Skeletal muscle tissue (tissue), 4 donors: Measurements from ENCODE around the gene ATP9B. TPM values are rescaled to one million over a fixed set of nuclear protein-coding genes. Genes with fewer than 3 reads are reported as not detected.

Experiments
- H3K27ac ChIP-seq: one replicate; pipeline ENCODE4 v1.7.0; 2013; ENCODE audit warnings: mild to moderate bottlenecking, low read depth, low read length, inconsistent platforms
- H3K27me3 ChIP-seq, 3 donors: one replicate each; pipeline ENCODE4 v1.7.0; 2013; ENCODE audit warnings: low read length in 3 of 3; ENCODE audit not compliant: control insufficient read depth in 3 of 3, insufficient read depth in 3 of 3
- H3K36me3 ChIP-seq, 3 donors: one replicate each; pipeline ENCODE4 v1.7.0; 2013; ENCODE audit warnings: low read length in 3 of 3; ENCODE audit not compliant: control insufficient read depth in 3 of 3, insufficient read depth in 3 of 3
- H3K4me1 ChIP-seq, 3 donors: one replicate each; pipeline ENCODE4 v1.7.0; 2013; ENCODE audit warnings: low read length in 3 of 3, mild to moderate bottlenecking in 3 of 3; ENCODE audit not compliant: control insufficient read depth in 3 of 3, insufficient read depth in 3 of 3
- H3K4me3 ChIP-seq, 3 donors: one replicate each; pipeline ENCODE4 v1.7.0; 2013; ENCODE audit warnings: low read length in 3 of 3
- H3K9ac ChIP-seq, 3 donors: one replicate each; pipeline ENCODE4 v1.7.0; 2013; ENCODE audit warnings: low read length in 3 of 3, mild to moderate bottlenecking in 3 of 3, moderate library complexity in 2 of 3, low read depth in 1 of 3
- H3K9me3 ChIP-seq, 3 donors: one replicate each; pipeline ENCODE4 v1.7.0; 2013; ENCODE audit warnings: low read length in 3 of 3; ENCODE audit not compliant: control insufficient read depth in 3 of 3
- total RNA-seq: library from RNA; depleted of rRNA; stranded (reverse); fragments of >200 nt; gene quantifications from one replicate; pipeline ENCODE4 v1.2.3, GENCODE V29; 2014
- donor health status: Osteomylitis.

ATP9B gene
- total RNA-seq, 1 donor from 2014 or later = 83.0 TPM

- Histone ChIP-seq H3K9ac (no peak overlapping the region), H3K4me1 (no peaks in the 10 kb centered on the region), H3K9me3 (no peaks in the 10 kb centered on the region), H3K27me3 (no peaks in the 10 kb centered on the region), H3K36me3 (peaks cover 23 to 63% (median 38%) of the 10 kb centered on the region in 3 donors), H3K4me3 (no peak overlapping the region), H3K27ac (no peak overlapping the region)
Measured at GRCh38 chr18:79336556-79337142, 267.5 kb downstream of the ATP9B start.

GRCh38 chr18:79337184-79337583 is 268.0 kb downstream of the ATP9B start:
- Histone ChIP-seq H3K36me3 (peaks cover 20 to 63% (median 36%) of the 10 kb centered on the region in 3 donors), H3K4me1 (no peaks in the 10 kb centered on the region), H3K27me3 (no peaks in the 10 kb centered on the region), H3K9ac (no peak overlapping the region), H3K9me3 (no peaks in the 10 kb centered on the region), H3K27ac (no peak overlapping the region), H3K4me3 (no peak overlapping the region)

DNA sequence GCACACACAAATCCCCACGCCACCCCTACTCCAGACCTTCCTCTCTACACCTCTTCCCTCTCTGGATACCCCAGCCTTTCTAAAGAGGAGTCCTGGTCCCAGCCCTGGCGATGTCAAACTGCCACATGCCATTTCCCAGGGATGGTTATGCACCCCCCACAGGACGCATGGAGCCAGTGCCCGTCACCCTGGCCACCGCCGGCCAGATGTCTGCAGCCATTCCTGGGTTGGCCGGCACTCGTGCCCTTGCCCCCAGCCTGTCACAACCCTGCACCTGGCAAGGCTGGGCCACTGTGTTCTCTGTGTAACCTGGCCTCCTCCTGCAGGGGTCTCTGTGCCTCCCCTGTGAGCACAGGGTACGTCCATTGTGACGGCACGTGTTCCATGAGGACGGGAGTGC is 268.4 kb downstream of the ATP9B start:
- Histone ChIP-seq H3K36me3 (peaks cover 20 to 59% (median 36%) of the 10 kb centered on the region in 3 donors), H3K27me3 (no peaks in the 10 kb centered on the region), H3K27ac (no peak overlapping the region), H3K4me3 (no peak overlapping the region), H3K4me1 (no peaks in the 10 kb centered on the region), H3K9ac (no peak overlapping the region), H3K9me3 (no peaks in the 10 kb centered on the region)

DNA sequence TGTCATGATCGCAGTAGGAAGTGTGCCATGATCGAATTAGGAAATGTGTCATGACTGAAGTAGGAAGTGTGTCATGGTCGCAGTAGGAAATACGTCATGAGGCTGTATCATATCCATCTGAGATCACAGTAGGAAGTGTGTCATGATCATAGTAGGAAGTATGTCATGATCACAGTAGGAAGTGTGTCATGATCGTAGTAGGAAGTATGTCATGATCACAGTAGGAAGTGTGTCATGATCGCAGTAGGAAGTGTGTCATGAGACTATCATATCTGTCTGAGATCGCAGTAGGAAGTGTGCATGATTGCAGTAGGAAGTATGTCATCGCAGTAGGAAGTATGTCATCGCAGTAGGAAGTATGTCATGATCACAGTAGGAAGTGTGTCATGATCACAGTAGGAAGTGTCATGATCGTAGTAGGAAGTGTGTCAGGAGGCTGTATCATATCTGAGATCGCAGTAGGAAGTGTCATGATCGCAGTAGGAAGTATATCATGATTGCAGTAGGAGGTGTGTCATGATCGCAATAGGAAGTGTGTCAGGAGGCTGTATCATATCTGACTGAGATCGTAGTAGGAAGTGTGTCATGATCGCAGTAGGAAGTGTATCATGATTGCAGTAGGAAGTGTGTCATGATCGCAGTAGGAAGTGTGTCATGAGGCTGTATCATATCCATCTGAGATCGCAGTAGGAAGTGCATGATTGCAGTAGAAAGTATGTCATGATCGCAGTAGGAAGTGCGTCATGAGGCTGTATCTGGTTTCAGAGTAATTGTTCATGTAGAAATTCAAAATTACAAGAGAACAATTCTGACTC is 270.1 kb downstream of the ATP9B start:
- Histone ChIP-seq H3K4me3 (no peak overlapping the region), H3K27ac (no peak overlapping the region), H3K9me3 (no peaks in the 10 kb centered on the region), H3K4me1 (no peaks in the 10 kb centered on the region), H3K27me3 (no peaks in the 10 kb centered on the region), H3K36me3 (peaks cover 24 to 55% (median 41%) of the 10 kb centered on the region in 3 donors), H3K9ac (no peak overlapping the region)

DNA sequence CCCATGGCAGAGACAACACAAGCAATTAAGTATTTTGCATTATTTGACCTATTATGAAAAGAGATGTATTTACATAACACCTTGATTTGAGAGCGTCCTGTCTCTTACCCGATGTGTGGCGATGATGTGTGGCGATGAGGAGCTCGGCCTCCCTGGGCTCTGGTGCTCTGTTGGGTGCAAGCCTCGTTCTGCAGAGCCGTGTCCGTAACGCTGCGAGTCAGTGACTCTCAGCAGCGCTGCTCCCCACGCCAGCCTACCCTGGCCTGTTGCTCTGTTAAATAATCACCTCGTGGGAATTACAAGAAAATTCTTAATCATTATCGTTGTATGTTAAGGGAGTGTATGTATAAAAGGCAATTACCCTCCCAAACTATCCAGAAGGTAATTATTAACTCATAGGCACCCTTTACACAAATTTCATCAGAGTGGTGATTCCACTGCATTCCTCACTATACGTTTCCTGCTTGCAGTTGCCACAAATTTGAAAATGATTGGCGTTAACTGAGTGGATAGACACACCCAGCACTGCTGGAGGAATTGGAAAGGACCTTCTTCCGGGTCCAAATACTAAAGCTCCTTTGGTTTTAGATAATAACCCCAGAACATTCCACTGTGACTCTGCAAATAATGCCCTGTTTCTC is 274.5 kb downstream of the ATP9B start:
- Histone ChIP-seq H3K27me3 (no peaks in the 10 kb centered on the region), H3K4me1 (no peaks in the 10 kb centered on the region), H3K4me3 (no peak overlapping the region), H3K36me3 (peaks cover 45 to 61% (median 56%) of the 10 kb centered on the region in 3 donors), H3K27ac (no peak overlapping the region), H3K9me3 (no peaks in the 10 kb centered on the region), H3K9ac (no peak overlapping the region)

GRCh38 chr18:79344208-79344581 is 275.0 kb downstream of the ATP9B start:
- H3K27me3 ChIP-seq = no peaks in the 10 kb centered on the region
- H3K27ac ChIP-seq = no peak overlapping the region
- no peak overlapping the region for H3K9ac ChIP-seq
- H3K9me3 ChIP-seq = no peaks in the 10 kb centered on the region
- peaks cover 45 to 61% (median 54%) of the 10 kb centered on the region in 3 donors for H3K36me3 ChIP-seq
- no peaks in the 10 kb centered on the region for H3K4me1 ChIP-seq
- no peak overlapping the region for H3K4me3 ChIP-seq

DNA sequence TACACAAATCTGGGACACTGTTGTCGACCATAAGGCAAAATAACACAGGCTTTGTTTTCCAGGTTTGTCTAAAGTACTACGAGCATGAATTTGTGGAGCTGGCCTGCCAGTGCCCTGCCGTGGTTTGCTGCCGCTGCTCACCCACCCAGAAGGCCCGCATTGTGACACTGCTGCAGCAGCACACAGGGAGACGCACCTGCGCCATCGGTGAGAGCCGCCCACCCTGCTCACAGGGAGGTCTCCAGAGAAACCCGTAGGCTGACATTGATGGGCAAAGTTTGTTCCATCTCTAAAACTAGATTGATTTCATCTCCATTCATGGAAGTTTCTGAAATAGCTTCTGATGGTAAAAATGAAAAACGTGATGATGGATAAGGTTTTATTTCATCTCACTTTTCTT is 276.2 kb downstream of the ATP9B start:
- Histone ChIP-seq H3K9me3 (no peaks in the 10 kb centered on the region), H3K9ac (no peak overlapping the region), H3K4me3 (no peak overlapping the region), H3K4me1 (no peaks in the 10 kb centered on the region), H3K27me3 (no peaks in the 10 kb centered on the region), H3K36me3 (peaks cover 50 to 63% (median 62%) of the 10 kb centered on the region in 3 donors), H3K27ac (no peak overlapping the region)

GRCh38 chr18:79345981-79346380 is 276.8 kb downstream of the ATP9B start:
- no peaks in the 10 kb centered on the region for H3K4me1 ChIP-seq
- H3K27ac ChIP-seq = no peak overlapping the region
- H3K9ac ChIP-seq = no peak overlapping the region
- H3K36me3 ChIP-seq = peaks cover 48 to 60% (median 58%) of the 10 kb centered on the region in 3 donors
- no peak overlapping the region for H3K4me3 ChIP-seq
- H3K9me3 ChIP-seq = no peaks in the 10 kb centered on the region
- no peaks in the 10 kb centered on the region for H3K27me3 ChIP-seq

GRCh38 chr18:79348066-79348465 is 278.9 kb downstream of the ATP9B start:
- Histone ChIP-seq H3K4me1 (no peaks in the 10 kb centered on the region), H3K36me3 (peaks cover 51 to 60% (median 55%) of the 10 kb centered on the region in 3 donors), H3K27ac (no peak overlapping the region), H3K9ac (no peak overlapping the region), H3K9me3 (no peaks in the 10 kb centered on the region), H3K4me3 (no peak overlapping the region), H3K27me3 (no peaks in the 10 kb centered on the region)

DNA sequence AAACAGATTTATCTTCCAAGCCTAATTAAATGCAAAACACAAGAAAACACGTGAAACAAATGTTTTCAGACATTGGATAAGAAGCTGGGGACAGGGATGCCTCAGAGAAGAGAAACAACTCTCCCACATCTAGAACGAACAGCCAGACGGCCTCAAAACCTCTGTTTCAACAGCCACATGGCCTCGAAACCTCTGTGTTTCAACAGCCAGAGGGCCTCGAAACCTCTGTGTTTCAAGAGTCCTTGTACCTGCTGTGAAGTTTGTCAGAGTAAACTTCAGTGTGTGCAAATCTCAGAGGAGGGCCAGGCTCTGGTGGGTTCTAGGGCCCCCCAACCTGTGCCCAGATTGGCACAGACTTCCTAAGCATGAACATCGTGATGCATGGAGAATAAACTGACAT is 283.2 kb downstream of the ATP9B start:
- Histone ChIP-seq H3K36me3 (peaks cover 23 to 26% (median 25%) of the 10 kb centered on the region in 3 donors), H3K27ac (no peak overlapping the region), H3K27me3 (no peaks in the 10 kb centered on the region), H3K9ac (no peak overlapping the region), H3K4me1 (no peaks in the 10 kb centered on the region), H3K4me3 (no peak overlapping the region), H3K9me3 (no peaks in the 10 kb centered on the region)
